Stimulated activated CD8-positive, alpha-beta memory T cell treated with anti-CD3 and anti-CD28 coated beads, Interleukin-15, amount 100 ng/mL, for 1 hour (primary cell): Measurements from ENCODE around the gene APBB1IP.
"Not testable (repeated sequence)": the region's sequence is repeated elsewhere in the genome, so short reads cannot be mapped to it uniquely, and the experiment has no call there.

Source experiments
- DNase-seq: peaks from one replicate; pipeline ENCODE4 v3.0.0-alpha.2; 2020; ENCODE audit warnings: low read depth

The APBB1IP gene, protein sequence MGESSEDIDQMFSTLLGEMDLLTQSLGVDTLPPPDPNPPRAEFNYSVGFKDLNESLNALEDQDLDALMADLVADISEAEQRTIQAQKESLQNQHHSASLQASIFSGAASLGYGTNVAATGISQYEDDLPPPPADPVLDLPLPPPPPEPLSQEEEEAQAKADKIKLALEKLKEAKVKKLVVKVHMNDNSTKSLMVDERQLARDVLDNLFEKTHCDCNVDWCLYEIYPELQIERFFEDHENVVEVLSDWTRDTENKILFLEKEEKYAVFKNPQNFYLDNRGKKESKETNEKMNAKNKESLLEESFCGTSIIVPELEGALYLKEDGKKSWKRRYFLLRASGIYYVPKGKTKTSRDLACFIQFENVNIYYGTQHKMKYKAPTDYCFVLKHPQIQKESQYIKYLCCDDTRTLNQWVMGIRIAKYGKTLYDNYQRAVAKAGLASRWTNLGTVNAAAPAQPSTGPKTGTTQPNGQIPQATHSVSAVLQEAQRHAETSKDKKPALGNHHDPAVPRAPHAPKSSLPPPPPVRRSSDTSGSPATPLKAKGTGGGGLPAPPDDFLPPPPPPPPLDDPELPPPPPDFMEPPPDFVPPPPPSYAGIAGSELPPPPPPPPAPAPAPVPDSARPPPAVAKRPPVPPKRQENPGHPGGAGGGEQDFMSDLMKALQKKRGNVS

DNA sequence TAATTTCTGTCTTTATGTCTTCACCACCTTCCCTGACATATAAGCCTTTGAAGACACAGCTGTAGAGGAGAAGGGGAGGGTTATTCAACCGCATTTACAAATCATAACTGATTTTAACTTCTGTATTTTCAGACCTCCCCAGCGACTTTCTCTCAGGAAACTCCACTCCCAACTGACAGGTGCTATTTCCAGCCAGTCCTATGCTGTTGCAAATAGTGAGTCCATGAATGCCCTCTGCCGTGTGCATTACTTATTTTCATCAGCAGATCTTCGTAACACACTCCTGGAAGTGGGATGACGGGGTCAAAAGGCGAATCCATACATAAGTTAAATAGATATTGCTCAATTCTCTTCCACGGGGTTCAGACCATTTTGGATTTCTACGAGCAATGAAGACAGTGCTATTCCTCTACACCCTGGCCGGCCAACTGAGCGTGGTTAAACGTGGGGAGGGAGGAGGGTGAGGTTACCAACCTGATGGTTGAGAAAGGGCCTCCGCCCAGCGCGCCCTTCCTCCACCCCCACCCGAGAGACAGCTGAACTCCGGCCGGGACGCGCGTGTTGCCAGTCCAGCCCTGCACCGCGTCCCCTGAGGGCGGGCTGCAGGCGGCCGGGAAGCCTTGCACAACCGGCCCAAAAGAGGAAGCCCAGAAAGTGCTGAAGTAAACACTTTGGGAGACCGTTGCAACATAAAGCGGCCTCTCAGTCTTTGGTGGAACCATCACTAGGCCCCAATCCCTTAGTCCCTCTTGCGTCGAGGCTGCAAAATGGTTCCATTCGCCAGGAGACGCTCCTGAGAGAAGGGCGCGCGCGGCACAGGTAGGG lies at the start of gene APBB1IP:
Gene APBB1IP (plus strand): TSS at position 705 of the 825 bp plus-strand sequence. CDS start 53,986 bp downstream, outside the sequence.
- no peak for DNase-seq

DNA sequence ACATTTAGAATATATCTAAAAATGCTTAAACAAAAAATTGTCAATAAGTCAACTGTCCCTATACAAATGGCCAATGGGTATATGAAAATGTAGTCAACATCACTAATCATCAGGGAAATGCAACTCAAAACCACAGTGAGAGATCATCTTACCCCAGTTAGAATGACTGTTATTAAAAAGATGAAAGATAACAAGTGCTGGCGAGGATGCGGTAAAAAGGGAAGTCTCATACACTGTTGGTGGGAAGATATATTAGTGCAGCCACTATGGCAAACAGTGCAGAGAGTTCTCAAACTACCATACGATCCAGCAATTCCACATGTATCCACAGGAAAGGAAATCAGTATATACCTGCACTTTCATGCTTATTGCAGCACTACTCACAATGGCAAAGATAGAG lies 48.6 kb upstream of the APBB1IP start:
- no peak for DNase-seq

DNA sequence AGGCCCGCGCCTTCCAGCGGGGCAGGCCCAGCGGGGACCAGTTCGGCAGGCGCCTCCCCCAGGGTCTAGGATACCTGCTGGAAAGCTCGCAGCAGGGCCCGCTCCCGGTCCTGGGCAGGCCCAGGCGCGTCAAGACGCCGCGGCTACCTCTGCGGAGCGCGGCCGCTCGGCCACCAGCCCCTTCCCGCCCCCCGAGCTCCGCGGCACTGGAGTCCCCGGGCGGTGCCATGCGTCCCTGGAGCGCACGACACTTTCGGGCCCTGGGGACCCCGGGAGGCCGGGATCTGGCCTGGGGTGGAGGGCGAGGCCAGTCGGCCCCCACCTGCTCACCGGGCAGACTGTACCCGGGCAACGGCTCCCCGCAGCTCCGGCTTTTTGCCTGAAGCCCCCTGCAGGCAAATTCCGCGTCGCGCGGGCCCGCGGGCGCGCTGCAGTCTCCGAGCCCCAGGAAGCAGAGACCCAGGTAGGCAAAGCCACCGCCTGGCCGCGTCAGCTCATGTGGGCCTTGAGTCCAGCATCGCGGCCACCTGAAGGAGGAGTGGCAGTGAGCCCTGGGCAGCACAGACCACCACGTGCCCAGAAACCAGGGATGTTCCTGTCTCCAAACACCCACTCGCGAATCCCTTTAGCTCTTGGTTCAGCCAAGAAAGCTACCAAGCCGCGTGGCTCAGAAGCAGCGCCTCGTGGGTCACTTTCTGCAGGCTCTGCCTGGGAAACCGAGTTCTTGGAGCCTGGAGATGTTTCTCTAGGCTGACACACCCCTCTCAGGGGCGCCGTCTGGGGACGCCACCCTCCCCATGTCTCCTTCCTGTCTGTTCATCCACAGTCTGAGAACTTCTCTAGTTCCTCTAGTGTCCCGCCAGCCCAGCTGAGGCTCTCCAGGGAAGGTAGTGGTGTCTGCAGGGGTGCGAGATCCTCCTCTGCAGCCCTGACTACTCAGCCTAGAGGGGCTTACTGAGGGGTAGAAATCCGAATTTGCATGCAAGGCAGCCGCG lies 46.1 kb upstream of the APBB1IP start:
- DNase-seq = no peak

DNA sequence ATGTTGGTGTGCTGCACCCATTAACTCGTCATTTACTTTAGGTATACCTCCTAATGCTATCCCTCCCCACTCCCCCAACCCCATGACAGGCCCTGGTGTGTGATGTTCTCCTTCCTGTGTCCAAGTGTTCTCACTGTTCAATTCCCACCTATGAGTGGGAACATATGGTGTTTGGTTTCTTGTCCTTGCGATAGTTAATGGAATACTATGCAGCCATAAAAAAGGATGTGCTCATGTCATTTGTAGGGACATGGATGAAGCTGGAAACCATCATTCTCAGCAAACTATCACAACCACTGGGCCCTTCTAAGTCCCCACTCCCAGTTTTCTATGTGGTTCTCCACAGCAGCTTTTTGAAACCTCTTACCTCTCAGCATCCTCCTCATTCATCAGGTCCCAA lies 39.8 kb upstream of the APBB1IP start:
- DNase-seq = not testable (repeated sequence)

DNA sequence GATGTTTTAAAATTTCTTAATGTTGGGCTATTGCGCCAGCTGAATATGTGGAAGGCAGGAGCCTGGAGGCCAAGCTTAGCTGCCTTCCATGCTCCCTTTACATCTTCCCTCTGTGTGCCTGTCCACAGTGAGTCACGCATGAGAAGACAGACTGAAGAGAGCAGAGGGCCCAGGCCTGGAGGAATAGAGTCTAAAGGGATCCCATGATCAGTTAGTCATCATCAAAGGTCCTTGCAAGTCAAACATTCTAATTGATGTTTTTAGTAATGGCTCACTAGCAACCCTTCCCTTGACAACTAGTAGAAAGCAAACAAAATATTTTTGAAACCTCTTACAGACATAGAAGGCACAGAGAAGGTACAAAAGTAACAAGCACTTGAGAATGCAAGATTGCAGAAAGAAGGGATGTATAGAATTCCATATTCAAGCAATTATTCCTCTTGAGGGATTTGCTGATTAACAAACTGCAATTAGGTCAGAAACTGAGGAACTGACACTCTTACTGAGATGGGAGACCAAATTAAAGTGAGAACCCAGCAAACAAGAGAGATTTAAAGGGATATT lies 30.7 kb upstream of the APBB1IP start:
- no peak for DNase-seq

DNA sequence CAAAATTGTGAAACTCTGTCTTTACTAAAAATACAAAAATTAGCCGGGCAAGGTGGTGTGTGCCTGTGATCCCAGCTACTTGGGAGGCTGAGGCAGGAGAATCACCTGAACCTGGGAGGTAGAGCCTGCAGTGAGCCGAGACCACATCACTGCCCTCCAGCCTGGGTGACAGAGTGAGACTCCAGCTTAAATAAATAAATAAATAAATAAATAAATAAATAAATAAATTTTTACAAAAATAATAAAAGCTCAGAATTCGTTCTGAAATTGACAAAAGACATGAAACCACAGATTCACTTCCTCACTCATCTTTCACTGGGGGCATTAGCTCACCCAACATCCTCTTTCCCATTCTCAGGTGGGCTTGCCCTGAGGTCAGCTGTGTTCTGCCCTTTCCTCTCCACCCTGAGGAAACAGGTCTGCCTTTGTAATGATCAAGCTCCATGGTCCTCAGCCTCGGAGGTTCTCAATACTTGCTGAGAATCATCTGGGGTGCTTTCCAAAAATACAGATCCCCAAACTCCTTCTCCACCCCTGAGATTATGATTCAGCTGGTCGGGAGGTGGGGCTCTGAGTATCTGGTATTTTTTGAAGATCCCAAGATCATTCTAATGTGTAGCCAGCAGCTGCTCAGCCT lies 29.2 kb upstream of the APBB1IP start:
- DNase-seq = no peak

DNA sequence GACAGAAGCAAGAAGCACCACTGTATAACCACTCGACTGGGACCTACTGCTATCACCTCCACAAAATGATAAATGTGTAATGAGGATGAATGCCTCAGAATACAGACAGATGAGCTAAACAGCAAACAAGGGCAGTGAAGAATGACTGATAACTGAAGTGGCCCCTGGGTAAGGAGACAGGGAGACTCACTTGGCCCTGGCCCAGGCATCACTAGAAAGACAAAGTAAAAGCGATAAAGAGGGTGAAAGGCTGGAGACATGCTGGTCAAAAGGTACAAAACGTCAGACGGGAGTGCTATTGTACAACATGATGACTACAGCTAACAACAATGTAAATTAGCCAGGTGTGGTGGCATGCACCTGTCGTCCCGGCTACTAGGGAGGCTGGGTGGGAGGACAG lies 27.8 kb upstream of the APBB1IP start:
- no peak for DNase-seq

DNA sequence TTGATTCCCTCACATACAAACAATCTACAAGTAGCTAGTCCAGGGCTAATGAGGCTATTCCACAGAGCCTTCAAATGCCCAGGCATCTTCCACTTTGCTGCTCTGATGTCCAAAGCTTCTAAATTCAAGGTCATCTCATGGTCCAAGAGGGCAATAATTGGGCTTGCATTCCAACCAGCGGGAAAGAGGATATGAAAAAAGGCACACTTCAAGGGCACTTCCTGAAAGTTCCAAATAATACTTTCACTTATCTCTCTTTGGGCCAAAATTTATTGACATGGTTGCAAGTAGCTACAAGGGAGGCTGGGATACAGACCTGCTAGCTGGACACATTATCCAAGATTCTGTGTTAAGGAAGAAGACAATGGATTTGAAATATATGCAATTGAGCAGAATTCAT lies 25.2 kb upstream of the APBB1IP start:
- DNase-seq = no peak

DNA sequence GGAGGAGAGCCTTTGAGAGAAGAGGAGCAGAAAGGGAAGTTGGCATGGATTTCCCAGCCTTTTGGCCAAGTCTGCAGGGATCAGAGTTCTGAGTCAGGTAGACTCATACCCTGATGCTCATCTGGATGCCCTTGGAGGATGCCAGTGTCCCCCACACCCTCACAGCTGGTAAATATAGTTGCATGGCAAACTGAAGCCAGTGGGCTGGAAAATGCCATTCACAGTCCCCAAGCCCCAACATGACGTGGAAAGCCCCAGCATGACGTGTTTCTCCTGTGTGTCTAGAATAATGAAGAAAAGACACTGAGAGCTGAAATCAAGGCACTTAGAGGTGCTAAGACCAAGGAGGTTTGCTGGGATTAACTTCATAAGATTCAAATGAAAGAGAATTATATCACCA lies 24.8 kb upstream of the APBB1IP start:
- no peak for DNase-seq

DNA sequence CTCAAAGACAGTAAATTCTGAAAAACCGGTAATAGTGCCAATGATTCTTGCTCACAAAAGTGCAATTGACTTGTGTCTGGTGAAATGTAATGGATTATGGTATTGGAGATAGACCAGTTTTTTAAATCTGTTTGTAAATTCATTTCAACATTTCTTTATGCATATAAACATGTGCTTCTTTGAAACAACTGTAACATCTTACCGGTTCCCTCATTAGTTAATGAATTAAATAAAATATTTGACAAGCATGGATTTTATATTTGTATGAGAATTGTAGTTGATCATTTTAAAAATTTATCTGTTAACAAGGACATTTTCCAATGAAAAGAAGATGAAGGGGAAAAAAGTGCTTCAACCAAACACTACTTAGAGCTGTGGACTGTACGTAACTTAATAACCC lies 21.0 kb upstream of the APBB1IP start:
- no peak for DNase-seq

DNA sequence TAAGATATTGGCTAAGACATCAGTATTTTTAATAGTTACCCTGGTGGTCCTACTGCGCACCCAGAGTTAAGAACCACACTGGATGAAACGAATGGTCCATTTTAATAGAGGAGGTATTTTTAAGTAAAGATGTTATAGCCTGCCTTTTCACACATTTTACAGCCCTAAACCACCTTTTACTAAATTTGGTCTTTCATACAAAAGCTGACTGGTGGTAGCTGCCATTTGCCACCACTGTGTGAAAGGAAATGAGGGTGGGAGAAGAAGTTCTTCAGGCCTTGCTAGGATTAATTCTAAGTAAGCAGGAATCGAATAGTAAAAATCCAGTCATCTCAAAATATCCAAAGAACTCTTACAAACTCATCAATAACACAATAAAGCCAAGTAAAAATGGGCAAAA lies 15.2 kb upstream of the APBB1IP start:
- DNase-seq = no peak

DNA sequence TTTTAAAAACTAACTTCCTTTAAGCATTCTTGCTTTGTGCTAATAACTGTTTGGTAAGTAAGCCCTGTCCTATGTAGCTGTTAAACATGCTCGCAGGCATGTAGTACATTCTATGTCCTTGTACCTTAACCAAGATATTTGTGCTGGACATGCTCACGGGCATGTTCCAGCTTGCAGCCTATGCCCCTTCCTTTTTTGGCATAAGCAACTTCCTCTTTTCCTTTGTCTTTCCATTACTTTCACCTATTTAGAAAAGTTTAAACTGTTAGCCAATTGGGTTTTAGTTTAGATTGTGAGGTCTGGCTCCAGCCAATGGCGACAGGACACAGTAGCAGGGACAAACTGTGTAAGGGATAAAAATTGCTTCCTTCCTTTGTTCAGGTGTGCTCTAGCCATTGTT lies 14.4 kb upstream of the APBB1IP start:
- no peak for DNase-seq

DNA sequence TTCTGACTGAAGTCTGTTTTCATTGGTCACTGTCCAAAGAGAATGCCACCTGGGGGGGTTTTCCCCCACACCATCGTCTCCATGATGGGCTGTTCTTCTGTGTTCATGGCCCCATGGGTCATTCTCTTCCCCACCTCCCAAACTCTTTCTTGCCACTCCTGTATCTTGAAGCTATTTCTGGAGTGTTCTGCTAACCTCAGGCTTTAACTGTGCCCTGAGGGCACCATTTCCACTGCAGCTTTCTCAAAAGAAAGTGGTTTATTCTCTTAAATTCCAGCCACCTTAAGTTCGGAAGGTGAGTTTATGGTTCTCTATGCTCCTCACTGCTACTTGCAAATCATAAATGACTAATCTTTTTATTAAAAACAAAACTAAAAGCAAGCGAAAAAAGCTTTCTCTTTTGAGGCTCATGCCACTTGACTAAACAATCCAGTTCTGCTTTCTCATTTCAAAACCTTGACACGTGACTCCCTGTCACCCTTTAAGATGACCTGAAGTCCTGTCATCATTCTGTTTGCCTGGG lies 7.4 kb upstream of the APBB1IP start:
- DNase-seq = no peak

DNA sequence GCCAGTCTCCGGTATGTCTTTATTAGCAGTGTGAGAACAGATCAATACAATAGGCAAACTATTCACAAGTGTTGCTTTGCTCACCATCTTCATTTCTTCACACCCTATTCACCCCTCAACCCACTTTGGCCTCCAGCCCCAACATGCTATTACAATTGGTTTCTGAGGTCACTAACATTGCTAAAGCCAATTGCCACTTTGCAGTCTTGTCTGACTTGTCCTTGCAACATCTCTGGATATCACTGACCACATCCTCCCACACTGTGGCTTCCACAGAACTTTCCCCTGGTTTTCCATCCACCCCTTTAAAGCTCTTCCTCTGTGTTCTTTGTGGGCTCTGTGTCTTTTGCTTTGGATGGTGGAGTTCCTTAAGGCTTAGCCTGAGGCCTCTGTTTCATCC lies 5.2 kb upstream of the APBB1IP start:
- DNase-seq = no peak

DNA sequence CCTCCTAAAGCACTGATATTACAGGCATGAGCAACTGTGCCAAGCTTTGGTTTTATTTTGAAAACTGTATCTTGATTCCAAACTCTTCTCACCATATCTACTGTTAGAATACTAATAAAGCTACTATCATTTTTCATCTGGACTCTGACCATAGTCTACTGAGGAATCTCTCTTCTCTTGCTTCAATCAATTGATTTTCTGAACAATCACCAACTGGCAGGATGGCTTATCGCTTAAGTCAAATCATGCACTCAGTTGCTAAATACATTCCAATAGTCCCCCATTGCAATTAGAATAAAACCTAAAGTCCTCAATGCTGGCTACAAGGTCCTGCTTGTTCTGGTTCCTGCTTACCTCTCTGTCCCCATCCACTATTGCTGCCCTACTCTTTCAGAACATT lies 2.3 kb upstream of the APBB1IP start:
- no peak for DNase-seq

DNA sequence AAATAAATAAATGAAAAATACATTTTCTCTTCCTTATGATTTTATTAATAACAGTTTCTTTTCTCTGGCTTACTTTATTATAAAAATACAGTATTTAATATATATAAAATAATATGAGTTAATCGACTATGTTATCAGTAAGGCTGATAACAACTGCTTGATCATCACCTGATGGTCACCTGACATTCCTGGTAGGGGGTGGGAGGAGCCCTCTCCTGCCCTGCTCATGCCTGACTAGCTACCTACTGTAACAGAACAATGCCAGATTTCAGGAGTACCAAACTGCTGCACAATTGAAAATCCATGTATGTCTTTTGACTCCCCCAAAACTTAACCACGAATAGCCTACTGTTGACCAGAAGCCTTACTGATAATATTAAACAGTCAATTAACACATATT lies 1.3 kb upstream of the APBB1IP start:
- no peak for DNase-seq

DNA sequence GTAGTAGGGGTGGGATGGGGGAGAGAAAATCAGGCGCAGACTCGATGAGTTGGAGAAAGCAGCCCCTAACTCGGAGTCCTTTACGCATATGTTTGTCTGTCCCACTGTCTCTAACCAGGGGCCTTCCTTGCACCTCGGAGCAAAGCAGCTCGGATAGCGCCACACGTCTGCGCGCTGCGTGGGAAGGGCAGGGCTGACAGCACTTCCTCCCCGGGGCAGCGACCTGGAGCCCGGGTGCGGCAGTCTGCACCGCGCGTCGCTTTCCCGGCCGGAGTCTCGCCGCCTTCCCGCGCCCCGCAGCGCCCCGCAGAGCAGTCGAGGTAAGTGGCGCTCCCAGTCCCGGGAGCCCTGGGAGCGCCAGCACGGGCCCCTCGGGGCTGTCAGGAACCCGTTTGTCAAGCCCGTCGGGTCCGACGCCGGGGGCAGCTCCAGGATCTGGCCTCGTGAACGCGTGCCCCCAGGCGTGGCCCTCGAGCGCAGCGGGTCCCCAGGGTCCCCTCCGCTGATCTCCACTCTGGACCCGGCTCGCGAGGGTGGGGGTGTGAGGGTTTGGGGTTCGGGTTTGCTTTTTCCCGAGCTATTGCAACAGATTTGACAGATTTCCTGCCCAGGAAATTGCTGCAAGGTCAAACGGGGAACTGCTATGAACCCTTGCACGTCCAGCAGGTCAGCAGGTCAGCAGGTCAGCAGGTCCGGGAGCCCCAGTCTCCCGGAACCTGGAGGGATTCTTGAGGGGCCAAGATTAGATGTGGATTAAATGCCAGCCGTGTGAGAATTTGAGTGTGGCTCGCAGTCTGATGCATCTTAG lies 597 bp downstream of the APBB1IP start:
- peak; percentile 32 for DNase-seq

DNA sequence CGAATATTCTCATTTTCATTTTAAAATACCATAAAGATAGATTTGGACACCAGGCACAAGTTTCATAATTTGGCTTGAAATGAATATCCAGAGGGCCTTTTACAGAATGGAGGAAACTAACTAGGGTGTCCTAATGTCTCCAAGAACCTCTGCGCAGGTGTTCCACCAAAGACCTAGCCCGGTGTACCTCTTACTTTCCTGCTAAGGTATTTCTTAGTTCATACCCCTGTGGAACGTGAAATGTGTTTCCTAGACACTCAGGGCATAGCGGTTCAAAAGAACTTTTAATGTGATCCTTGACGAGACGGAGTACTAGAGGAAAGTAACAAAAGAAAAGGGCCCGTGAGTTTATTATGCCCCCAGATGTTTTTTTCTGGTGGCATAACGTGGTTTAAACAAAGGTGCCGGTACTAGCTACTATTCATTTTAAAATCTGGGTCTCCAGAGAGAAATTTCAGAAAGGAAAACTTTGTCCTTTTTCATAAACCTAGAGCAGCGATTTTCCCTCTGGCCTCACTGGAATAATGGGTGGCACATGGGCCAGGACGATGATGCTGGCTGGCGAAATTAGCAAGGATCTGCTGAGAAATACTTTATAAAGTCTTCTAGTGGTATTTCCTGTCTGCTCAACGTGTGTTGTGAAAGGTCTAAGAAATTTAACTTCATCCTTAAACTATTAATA lies 1.4 kb downstream of the APBB1IP start:
- DNase-seq = no peak

DNA sequence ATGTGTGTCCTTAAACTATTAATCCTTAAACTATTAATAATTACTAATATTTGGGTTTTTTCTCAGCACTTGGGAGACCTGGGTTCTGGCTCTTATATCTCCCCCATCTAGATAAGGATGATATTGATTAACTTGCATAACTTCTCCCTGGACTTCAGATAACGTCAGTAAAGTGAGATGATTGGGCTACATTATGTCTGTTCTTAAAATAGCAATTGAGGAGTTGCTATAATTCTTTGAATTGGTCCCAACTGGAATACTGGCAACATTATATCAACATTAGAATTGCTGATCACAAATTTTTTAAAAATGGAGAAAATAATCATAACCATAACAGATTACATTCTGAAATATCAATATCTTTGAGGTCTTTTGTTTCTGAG lies 1.9 kb downstream of the APBB1IP start:
- DNase-seq = no peak
